WTC11 (cell line): ENCODE measurements around the gene PDE6H. TPM values are rescaled to one million over a fixed set of nuclear protein-coding genes. Genes with fewer than 3 reads are reported as not detected.

Source experiments
- ATAC-seq: fragments of 200-7000 bp; cut with Tn5 transposase; 2 replicates; pipeline ENCODE4 v1.10.0; 2021; ENCODE audit warnings: mild to moderate bottlenecking, moderate library complexity
- CTCF ChIA-PET: fragments of 300-600 bp; sonication (Branson Sonifier 250); formaldehyde crosslinking; loops from one replicate; lab custom pipeline; 2021; ENCODE audit warnings: antibody characterized with exemption; lab: Charles Lee
- POLR2A ChIA-PET: fragments of 350-600 bp; sonication (Branson Sonifier 250); formaldehyde crosslinking; loops from one replicate; lab custom pipeline; 2021; ENCODE audit warnings: antibody characterized with exemption; lab: Charles Lee
- DNase-seq: peaks from one replicate; pipeline ENCODE4 v3.0.0; 2021; ENCODE audit warnings: low spot score
- H3K27ac Mint-ChIP-seq: 2 replicates; pipeline ENCODE4 v1.8.0; 2021; ENCODE audit warnings: mixed read lengths
- H3K27me3 Mint-ChIP-seq: 2 replicates; pipeline ENCODE4 v1.8.0; 2021; ENCODE audit warnings: low read depth, mild to moderate bottlenecking, moderate library complexity, mixed read lengths
- H3K36me3 Mint-ChIP-seq: 2 replicates; pipeline ENCODE4 v1.8.0; 2021; ENCODE audit warnings: mixed read lengths
- H3K4me1 Mint-ChIP-seq: 2 replicates; pipeline ENCODE4 v1.8.0; 2022; ENCODE audit warnings: mixed read lengths
- H3K4me3 Mint-ChIP-seq: 2 replicates; pipeline ENCODE4 v1.8.0; 2021; ENCODE audit warnings: mild to moderate bottlenecking, moderate library complexity, mixed read lengths
- H3K9me3 Mint-ChIP-seq: 2 replicates; pipeline ENCODE4 v1.8.0; 2021; ENCODE audit warnings: mixed read lengths
- ATF2 ChIP-seq: sonication (generic); formaldehyde crosslinking; IDR thresholded peaks from 2 replicates; pipeline ENCODE4 v1.8.1; 2022; ENCODE audit warnings: low read depth, missing genetic modification reagents, borderline replicate concordance
- ELF4 ChIP-seq: sonication (generic); formaldehyde crosslinking; IDR thresholded peaks from 2 replicates; pipeline ENCODE4 v1.8.1; 2022; ENCODE audit warnings: low read depth, mild to moderate bottlenecking, moderate library complexity, missing genetic modification reagents
- MYBL2 ChIP-seq: sonication (generic); formaldehyde crosslinking; IDR thresholded peaks from 2 replicates; pipeline ENCODE4 v1.8.1; 2023; ENCODE audit warnings: mild to moderate bottlenecking, moderate library complexity, missing genetic modification reagents
- PRRX2 ChIP-seq: fragments of 250-450 bp; sonication (Bioruptor Pico); IDR thresholded peaks from 2 replicates; pipeline ENCODE4 v1.8.0; 2021; ENCODE audit warnings: mild to moderate bottlenecking
- SMAD4 ChIP-seq: sonication (generic); formaldehyde crosslinking; IDR thresholded peaks from 2 replicates; pipeline ENCODE4 v1.8.0; 2022; ENCODE audit warnings: mild to moderate bottlenecking, missing genetic modification reagents
- SP1 ChIP-seq: sonication (generic); formaldehyde crosslinking; conservative IDR thresholded peaks from 2 replicates; pipeline ENCODE4 v1.8.1; 2022; ENCODE audit warnings: missing genetic modification reagents
- TP53 ChIP-seq: sonication (generic); formaldehyde crosslinking; IDR thresholded peaks from 2 replicates; pipeline ENCODE4 v1.8.1; 2023; ENCODE audit warnings: mild to moderate bottlenecking, missing genetic modification reagents
- USF2 ChIP-seq: sonication (generic); formaldehyde crosslinking; IDR thresholded peaks from 2 replicates; pipeline ENCODE4 v1.8.1; 2023; ENCODE audit warnings: mild to moderate bottlenecking, missing genetic modification reagents, moderate library complexity
- ZBTB21 ChIP-seq: sonication (generic); formaldehyde crosslinking; IDR thresholded peaks from 2 replicates; pipeline ENCODE4 v1.8.1; 2023; ENCODE audit warnings: mild to moderate bottlenecking, missing genetic modification reagents, borderline replicate concordance
- ZBTB43 ChIP-seq: sonication (generic); formaldehyde crosslinking; IDR thresholded peaks from 2 replicates; pipeline ENCODE4 v1.8.1; 2023; ENCODE audit warnings: mild to moderate bottlenecking, missing genetic modification reagents
- ZNF138 ChIP-seq: sonication (generic); formaldehyde crosslinking; conservative IDR thresholded peaks from 2 replicates; pipeline ENCODE4 v1.8.1; 2022; ENCODE audit warnings: mild to moderate bottlenecking, moderate library complexity, missing genetic modification reagents
- ZNF317 ChIP-seq: sonication (generic); formaldehyde crosslinking; IDR thresholded peaks from 2 replicates; pipeline ENCODE4 v1.8.1; 2023; ENCODE audit warnings: low read depth, mild to moderate bottlenecking, moderate library complexity, missing genetic modification reagents, borderline replicate concordance
- ZNF396 ChIP-seq: fragments of 250-450 bp; sonication (Bioruptor Pico); IDR thresholded peaks from 2 replicates; pipeline ENCODE4 v1.8.0; 2021; ENCODE audit warnings: mild to moderate bottlenecking, moderate library complexity, borderline replicate concordance
- ZNF416 ChIP-seq: fragments of 250-450 bp; sonication (Bioruptor Pico); IDR thresholded peaks from 2 replicates; pipeline ENCODE4 v1.9.0; 2021; ENCODE audit warnings: mild to moderate bottlenecking, inconsistent platforms
- ZNF532 ChIP-seq: fragments of 250-450 bp; sonication (Bioruptor Pico); IDR thresholded peaks from 2 replicates; pipeline ENCODE4 v1.9.0; 2021; ENCODE audit warnings: mild to moderate bottlenecking, borderline replicate concordance
- total RNA-seq: library from RNA; stranded (reverse); gene quantifications from 3 replicates; pipeline ENCODE4 v1.2.3, GENCODE V29; 2021
- TF ChIP-seq, protein P1 (sequence below): fragments of 200-600 bp; IDR thresholded peaks from 2 replicates; pipeline ENCODE4 v1.8.0; 2022; ENCODE audit warnings: antibody characterized with exemption
- TF ChIP-seq, protein P2 (sequence below): sonication (generic); formaldehyde crosslinking; IDR thresholded peaks from 2 replicates; pipeline ENCODE4 v1.8.1; 2023; ENCODE audit warnings: mild to moderate bottlenecking, missing genetic modification reagents, borderline replicate concordance

PDE6H gene
- total RNA-seq, 1 experiment from 2014 or later: not detected

DNA sequence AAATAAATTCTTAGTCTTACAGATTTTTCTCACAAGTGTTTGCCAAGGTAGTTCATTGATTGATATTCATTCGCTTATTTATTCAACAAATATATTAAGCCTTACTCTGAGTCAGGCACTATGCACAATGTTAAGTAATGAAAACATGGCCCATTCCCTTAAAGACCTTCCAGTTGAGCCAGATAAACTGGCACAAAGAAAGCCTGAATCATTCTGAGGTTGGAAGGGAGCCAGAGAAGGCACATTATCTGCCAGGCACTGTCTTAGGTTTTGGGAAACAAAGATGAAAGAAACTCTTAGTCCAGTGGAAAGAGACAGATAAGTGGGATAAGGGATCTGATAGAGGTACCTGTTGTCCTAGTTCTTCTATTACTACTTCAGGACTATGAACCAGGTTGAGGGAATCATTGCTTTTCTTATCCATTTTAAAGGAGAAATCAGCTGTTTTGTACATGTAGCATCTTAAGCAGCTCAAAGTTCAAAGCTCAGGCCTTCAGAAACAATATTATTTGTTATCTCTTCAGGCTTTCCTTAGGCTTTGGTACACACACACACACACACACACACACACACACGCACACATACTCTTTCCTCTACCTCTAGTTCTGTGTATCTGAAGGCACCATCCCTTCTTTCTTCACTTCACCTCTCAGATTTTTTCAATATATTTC lies 27.0 kb downstream of the PDE6H start (continued):
- TF ChIP-seq, protein P1, sequence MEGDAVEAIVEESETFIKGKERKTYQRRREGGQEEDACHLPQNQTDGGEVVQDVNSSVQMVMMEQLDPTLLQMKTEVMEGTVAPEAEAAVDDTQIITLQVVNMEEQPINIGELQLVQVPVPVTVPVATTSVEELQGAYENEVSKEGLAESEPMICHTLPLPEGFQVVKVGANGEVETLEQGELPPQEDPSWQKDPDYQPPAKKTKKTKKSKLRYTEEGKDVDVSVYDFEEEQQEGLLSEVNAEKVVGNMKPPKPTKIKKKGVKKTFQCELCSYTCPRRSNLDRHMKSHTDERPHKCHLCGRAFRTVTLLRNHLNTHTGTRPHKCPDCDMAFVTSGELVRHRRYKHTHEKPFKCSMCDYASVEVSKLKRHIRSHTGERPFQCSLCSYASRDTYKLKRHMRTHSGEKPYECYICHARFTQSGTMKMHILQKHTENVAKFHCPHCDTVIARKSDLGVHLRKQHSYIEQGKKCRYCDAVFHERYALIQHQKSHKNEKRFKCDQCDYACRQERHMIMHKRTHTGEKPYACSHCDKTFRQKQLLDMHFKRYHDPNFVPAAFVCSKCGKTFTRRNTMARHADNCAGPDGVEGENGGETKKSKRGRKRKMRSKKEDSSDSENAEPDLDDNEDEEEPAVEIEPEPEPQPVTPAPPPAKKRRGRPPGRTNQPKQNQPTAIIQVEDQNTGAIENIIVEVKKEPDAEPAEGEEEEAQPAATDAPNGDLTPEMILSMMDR: no peak
- TF ChIP-seq ZNF416 (CRISPR knock-in tag) (no peak), ZNF532 (CRISPR knock-in tag) (no peak), ZNF396 (CRISPR knock-in tag) (no peak), TP53 (CRISPR knock-in tag) (no peak)

- Mint-ChIP-seq H3K9me3 (no peaks in the 10 kb centered on the region), H3K27ac (no peak overlapping the region), H3K27me3 (no peaks in the 10 kb centered on the region), H3K4me3 (no peak overlapping the region), H3K4me1 (peaks cover 12% of the 10 kb centered on the region), H3K36me3 (no peaks in the 10 kb centered on the region)
- TF ChIP-seq SMAD4 (CRISPR knock-in tag) (no peak), ELF4 (CRISPR knock-in tag) (no peak), USF2 (CRISPR knock-in tag) (no peak), SP1 (CRISPR knock-in tag) (no peak), PRRX2 (CRISPR knock-in tag) (no peak), ZNF138 (CRISPR knock-in tag) (no peak), ZNF317 (CRISPR knock-in tag) (no peak), ZBTB21 (CRISPR knock-in tag) (no peak), MYBL2 (CRISPR knock-in tag) (no peak), ZBTB43 (CRISPR knock-in tag) (no peak), ATF2 (CRISPR knock-in tag) (no peak)
- TF ChIP-seq, protein P2, sequence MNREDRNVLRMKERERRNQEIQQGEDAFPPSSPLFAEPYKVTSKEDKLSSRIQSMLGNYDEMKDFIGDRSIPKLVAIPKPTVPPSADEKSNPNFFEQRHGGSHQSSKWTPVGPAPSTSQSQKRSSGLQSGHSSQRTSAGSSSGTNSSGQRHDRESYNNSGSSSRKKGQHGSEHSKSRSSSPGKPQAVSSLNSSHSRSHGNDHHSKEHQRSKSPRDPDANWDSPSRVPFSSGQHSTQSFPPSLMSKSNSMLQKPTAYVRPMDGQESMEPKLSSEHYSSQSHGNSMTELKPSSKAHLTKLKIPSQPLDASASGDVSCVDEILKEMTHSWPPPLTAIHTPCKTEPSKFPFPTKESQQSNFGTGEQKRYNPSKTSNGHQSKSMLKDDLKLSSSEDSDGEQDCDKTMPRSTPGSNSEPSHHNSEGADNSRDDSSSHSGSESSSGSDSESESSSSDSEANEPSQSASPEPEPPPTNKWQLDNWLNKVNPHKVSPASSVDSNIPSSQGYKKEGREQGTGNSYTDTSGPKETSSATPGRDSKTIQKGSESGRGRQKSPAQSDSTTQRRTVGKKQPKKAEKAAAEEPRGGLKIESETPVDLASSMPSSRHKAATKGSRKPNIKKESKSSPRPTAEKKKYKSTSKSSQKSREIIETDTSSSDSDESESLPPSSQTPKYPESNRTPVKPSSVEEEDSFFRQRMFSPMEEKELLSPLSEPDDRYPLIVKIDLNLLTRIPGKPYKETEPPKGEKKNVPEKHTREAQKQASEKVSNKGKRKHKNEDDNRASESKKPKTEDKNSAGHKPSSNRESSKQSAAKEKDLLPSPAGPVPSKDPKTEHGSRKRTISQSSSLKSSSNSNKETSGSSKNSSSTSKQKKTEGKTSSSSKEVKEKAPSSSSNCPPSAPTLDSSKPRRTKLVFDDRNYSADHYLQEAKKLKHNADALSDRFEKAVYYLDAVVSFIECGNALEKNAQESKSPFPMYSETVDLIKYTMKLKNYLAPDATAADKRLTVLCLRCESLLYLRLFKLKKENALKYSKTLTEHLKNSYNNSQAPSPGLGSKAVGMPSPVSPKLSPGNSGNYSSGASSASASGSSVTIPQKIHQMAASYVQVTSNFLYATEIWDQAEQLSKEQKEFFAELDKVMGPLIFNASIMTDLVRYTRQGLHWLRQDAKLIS (CRISPR knock-in tag): no peak
- DNase-seq: no peak
- ChIA-PET POLR2A (no interaction called here), CTCF (interaction anchor here (2.4 kb wide), 1 partner anchor 221 kb away, joined by 17 read pairs; the partner anchor contains the start of gene RERG)
- ATAC-seq: no peak
Observed at GRCh38 chr12:15000575-15000974, 27.7 kb downstream of the PDE6H start.
